SK-N-SH (cell line): Measurements from ENCODE around the gene USP32. TPM values are rescaled to one million over a fixed set of nuclear protein-coding genes. Genes with fewer than 3 reads are reported as not detected.

Source experiments
- CTCF ChIA-PET: fragments of 300-600, 350-600 bp; formaldehyde crosslinking; extraction: SDS; loops from one replicate; lab custom pipeline; 2021; lab: Yijun Ruan, JAX
- POLR2A ChIA-PET: fragments of 350-600 bp; sonication (Branson Sonifier 250); formaldehyde crosslinking; extraction: SDS; loops from one replicate; lab custom pipeline; 2020; ENCODE audit warnings: antibody characterized with exemption, inconsistent platforms; lab: Yijun Ruan, JAX
- DNase-seq: peaks from one replicate; pipeline ENCODE4 v3.0.0; 2012
- H2AFZ ChIP-seq: fragments of 200-600 bp; sonication (generic); 2 replicates; pipeline ENCODE4 v1.8.1; 2016; ENCODE audit warnings: antibody characterized with exemption, mild to moderate bottlenecking, low read depth
- H3F3A ChIP-seq: fragments of 200-600 bp; sonication (generic); replicated peaks from 2 replicates; pipeline ENCODE3; 2016; ENCODE audit warnings: antibody characterized with exemption, mild to moderate bottlenecking; ENCODE audit not compliant: insufficient read depth
- H3K27ac ChIP-seq, 2 experiments: fragments of 200-500 bp in 1 of 2; fragments of 200-600 bp in 1 of 2; sonication (Bioruptor generic) in 1 of 2; sonication (generic), shearing (Covaris generic) in 1 of 2; 2 replicates each; pipeline versions ENCODE4 v1.5.1 to v1.6.1; 2014 to 2016; ENCODE audit warnings: low read depth in 2 of 2, inconsistent platforms in 1 of 2, low read length in 1 of 2, mild to moderate bottlenecking in 1 of 2, mixed read lengths in 1 of 2
- H3K27me3 ChIP-seq: fragments of 200-600 bp; sonication (generic), shearing (Covaris generic); 2 replicates; pipeline ENCODE4 v1.6.1; 2016; ENCODE audit warnings: mixed run types; ENCODE audit not compliant: insufficient read depth
- H3K36me3 ChIP-seq, 2 experiments: fragments of 200-500 bp in 1 of 2; fragments of 200-600 bp in 1 of 2; sonication (Bioruptor generic) in 1 of 2; sonication (generic) in 1 of 2; replicated peaks in 1 of 2; 2 replicates each; pipeline versions ENCODE3 to v1.5.1; 2014 to 2016; ENCODE audit warnings: low read length in 1 of 2, mild to moderate bottlenecking in 1 of 2; ENCODE audit not compliant: insufficient read depth in 2 of 2, control insufficient read depth in 1 of 2
- H3K4me1 ChIP-seq, 2 experiments: fragments of 200-500 bp in 1 of 2; fragments of 200-600 bp in 1 of 2; sonication (Bioruptor generic) in 1 of 2; sonication (generic), shearing (Covaris generic) in 1 of 2; 2 replicates each; pipeline versions ENCODE4 v1.5.1 to v1.6.1; 2014 to 2016; ENCODE audit warnings: low read depth in 1 of 2, low read length in 1 of 2, mixed run types in 1 of 2; ENCODE audit not compliant: insufficient read depth in 2 of 2, control insufficient read depth in 1 of 2
- H3K4me2 ChIP-seq: fragments of 200-600 bp; sonication (generic), shearing (Covaris generic); 2 replicates; pipeline ENCODE4 v1.6.1; 2017; ENCODE audit warnings: mixed run types
- H3K4me3 ChIP-seq, 2 experiments: fragments of 200-500 bp in 1 of 2; fragments of 200-600 bp in 1 of 2; sonication (Bioruptor generic) in 1 of 2; sonication (generic), shearing (Covaris generic) in 1 of 2; 2 replicates each; pipeline versions ENCODE4 v1.5.1 to v1.8.1; 2014 to 2016; ENCODE audit warnings: low read depth in 2 of 2, inconsistent platforms in 1 of 2, low read length in 1 of 2, mild to moderate bottlenecking in 1 of 2, mixed read lengths in 1 of 2, moderate library complexity in 1 of 2
- H3K79me2 ChIP-seq: fragments of 200-600 bp; sonication (generic); 2 replicates; pipeline ENCODE4 v1.8.1; 2017; ENCODE audit warnings: mild to moderate bottlenecking; ENCODE audit not compliant: insufficient read depth
- H3K9ac ChIP-seq: fragments of 200-600 bp; sonication (generic); 2 replicates; pipeline ENCODE4 v1.6.1; 2017; ENCODE audit warnings: mixed run types
- H3K9me2 ChIP-seq: fragments of 200-600 bp; sonication (generic); 2 replicates; pipeline ENCODE4 v1.6.1; 2017; ENCODE audit warnings: mixed run types
- H3K9me3 ChIP-seq: fragments of 200-600 bp; sonication (generic); 2 replicates; pipeline ENCODE4 v1.6.1; 2017; ENCODE audit warnings: mixed run types, mild to moderate bottlenecking, moderate library complexity
- H4K20me1 ChIP-seq: fragments of 200-600 bp; sonication (generic); 2 replicates; pipeline ENCODE4 v1.6.1; 2017; ENCODE audit warnings: mild to moderate bottlenecking, mixed run types; ENCODE audit not compliant: insufficient read depth
- EZH2phosphoT487 ChIP-seq: fragments of 200-600 bp; sonication (generic); IDR thresholded peaks from 2 replicates; pipeline ENCODE4 v1.6.1; 2017; ENCODE audit warnings: low read depth, mixed run types, mild to moderate bottlenecking, antibody characterized with exemption, moderate library complexity, borderline replicate concordance
- FOSL2 ChIP-seq: IDR thresholded peaks from 2 replicates; pipeline ENCODE4 v1.4.0; 2012; ENCODE audit warnings: low read depth, mild to moderate bottlenecking, moderate library complexity, borderline replicate concordance
- FOXJ3 ChIP-seq: sonication (generic); formaldehyde crosslinking; IDR thresholded peaks from 2 replicates; pipeline ENCODE4 v1.5.1; 2020; ENCODE audit warnings: mild to moderate bottlenecking, missing genetic modification reagents
- FOXM1 ChIP-seq: IDR thresholded peaks from 2 replicates; pipeline ENCODE4 v1.4.0; 2012; ENCODE audit warnings: low read depth, mild to moderate bottlenecking
- GABPA ChIP-seq: IDR thresholded peaks from 2 replicates; pipeline ENCODE4 v1.4.0; 2012; ENCODE audit warnings: low read depth, mild to moderate bottlenecking
- JUND ChIP-seq: IDR thresholded peaks from 2 replicates; pipeline ENCODE4 v1.4.0; 2012
- MEF2A ChIP-seq: IDR thresholded peaks from 2 replicates; pipeline ENCODE4 v1.4.0; 2012; ENCODE audit warnings: low read depth, borderline replicate concordance
- MXI1 ChIP-seq: IDR thresholded peaks from 2 replicates; pipeline ENCODE4 v1.6.1; 2012; ENCODE audit warnings: mild to moderate bottlenecking, low read depth, low read length, improper control_type of control experiment
- RFX5 ChIP-seq: IDR thresholded peaks from 2 replicates; pipeline ENCODE4 v1.6.1; 2012; ENCODE audit warnings: mild to moderate bottlenecking, improper control_type of control experiment, low read length
- RXRA ChIP-seq: IDR thresholded peaks from 2 replicates; pipeline ENCODE4 v1.4.0; 2012; ENCODE audit warnings: low read depth, mild to moderate bottlenecking, borderline replicate concordance
- SMC3 ChIP-seq: IDR thresholded peaks from 2 replicates; pipeline ENCODE4 v1.6.1; 2012; ENCODE audit warnings: low read depth, low read length, improper control_type of control experiment
- TEAD4 ChIP-seq: IDR thresholded peaks from 2 replicates; pipeline ENCODE4 v1.4.0; 2012; ENCODE audit warnings: mild to moderate bottlenecking, borderline replicate concordance; ENCODE audit not compliant: insufficient read depth
- YY1 ChIP-seq: IDR thresholded peaks from 2 replicates; pipeline ENCODE4 v1.4.0; 2012; ENCODE audit warnings: low read depth, mild to moderate bottlenecking
- WGBS: methylation state at CpG from one replicate; pipeline ENCODE4 v1.1.6; 2017; ENCODE audit warnings: low lambda C conversion rate; 5-methylcytosine and 5-hydroxymethylcytosine counted together
- polyA plus RNA-seq, 3 experiments: library from polyadenylated mRNA; depleted of rRNA; stranded (reverse); fragments of >200 nt; gene quantifications; 2 replicates each; pipeline ENCODE4 v1.2.3, GENCODE V29; 2012
- TF ChIP-seq, protein P1 (sequence below): IDR thresholded peaks from 2 replicates; pipeline ENCODE4 v1.4.0; 2012; ENCODE audit warnings: low read depth
- TF ChIP-seq, protein P2 (sequence below): IDR thresholded peaks from 2 replicates; pipeline ENCODE4 v1.6.1; 2012; ENCODE audit warnings: mild to moderate bottlenecking, low read depth, low read length, moderate library complexity
- TF ChIP-seq, protein P3 (sequence below): IDR thresholded peaks from 2 replicates; pipeline ENCODE4 v1.4.0; 2012; ENCODE audit warnings: low read depth, borderline replicate concordance
- TF ChIP-seq, protein P4 (sequence below): IDR thresholded peaks from 2 replicates; pipeline ENCODE4; 2012
- TF ChIP-seq, protein P5 (sequence below): fragments of 150-350 bp; IDR thresholded peaks from 2 replicates; pipeline ENCODE4 v1.6.1; 2017; ENCODE audit warnings: antibody characterized with exemption, low read length, low read depth, borderline replicate concordance

The USP32 gene
- polyA plus RNA-seq, 1 of the 3 experiments (the other 2 are of a cell fraction): 25.6 TPM

DNA sequence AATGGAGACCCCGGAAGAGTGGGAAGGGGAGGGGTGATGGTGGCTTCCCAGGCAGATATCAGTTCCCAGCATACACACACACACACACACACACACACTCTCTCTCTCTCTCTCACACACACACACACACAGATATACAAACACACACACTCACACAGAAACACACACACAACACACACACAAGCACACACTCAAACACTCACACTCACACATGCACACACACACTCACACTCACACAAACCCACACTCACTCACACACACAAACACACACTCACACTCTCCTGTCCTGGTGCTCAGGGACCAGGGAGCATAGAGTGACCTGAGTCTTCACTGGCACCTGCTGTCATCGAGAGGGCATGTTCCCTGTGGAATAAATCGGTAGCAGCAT, 236.5 kb downstream of the USP32 start:
- Histone ChIP-seq H3K9me3 (no peaks in the 10 kb centered on the region), H3K4me1 (peaks cover 5 to 11% of the 10 kb centered on the region in 2 experiments; a peak in 2 of 4 replicates), H2AFZ (no peak overlapping the region), H3K36me3 (no peaks in the 10 kb centered on the region), H3K27me3 (peaks cover 14% of the 10 kb centered on the region), H4K20me1 (no peaks in the 10 kb centered on the region), H3K4me3 (no peak overlapping the region), H3K9ac (no peak overlapping the region), H3K27ac (no peak overlapping the region), H3F3A (no peaks in the 10 kb centered on the region), H3K79me2 (no peaks in the 10 kb centered on the region), H3K4me2 (no peak overlapping the region), H3K9me2 (no peaks in the 10 kb centered on the region)
- DNase-seq: no peak
- ChIA-PET CTCF (interaction anchor here (0.8 kb wide), 1 partner anchor 26 kb away, joined by 3 read pairs; no protein-coding TSS in a partner anchor), POLR2A (no interaction called here)
- TF ChIP-seq, protein P1, sequence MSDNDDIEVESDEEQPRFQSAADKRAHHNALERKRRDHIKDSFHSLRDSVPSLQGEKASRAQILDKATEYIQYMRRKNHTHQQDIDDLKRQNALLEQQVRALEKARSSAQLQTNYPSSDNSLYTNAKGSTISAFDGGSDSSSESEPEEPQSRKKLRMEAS: no peak
- TF ChIP-seq MEF2A: no peak
- no peak for TF ChIP-seq RFX5
- TF ChIP-seq FOXJ3 (CRISPR knock-in tag): no peak
- TF ChIP-seq GABPA: no peak
- TF ChIP-seq, protein P2, sequence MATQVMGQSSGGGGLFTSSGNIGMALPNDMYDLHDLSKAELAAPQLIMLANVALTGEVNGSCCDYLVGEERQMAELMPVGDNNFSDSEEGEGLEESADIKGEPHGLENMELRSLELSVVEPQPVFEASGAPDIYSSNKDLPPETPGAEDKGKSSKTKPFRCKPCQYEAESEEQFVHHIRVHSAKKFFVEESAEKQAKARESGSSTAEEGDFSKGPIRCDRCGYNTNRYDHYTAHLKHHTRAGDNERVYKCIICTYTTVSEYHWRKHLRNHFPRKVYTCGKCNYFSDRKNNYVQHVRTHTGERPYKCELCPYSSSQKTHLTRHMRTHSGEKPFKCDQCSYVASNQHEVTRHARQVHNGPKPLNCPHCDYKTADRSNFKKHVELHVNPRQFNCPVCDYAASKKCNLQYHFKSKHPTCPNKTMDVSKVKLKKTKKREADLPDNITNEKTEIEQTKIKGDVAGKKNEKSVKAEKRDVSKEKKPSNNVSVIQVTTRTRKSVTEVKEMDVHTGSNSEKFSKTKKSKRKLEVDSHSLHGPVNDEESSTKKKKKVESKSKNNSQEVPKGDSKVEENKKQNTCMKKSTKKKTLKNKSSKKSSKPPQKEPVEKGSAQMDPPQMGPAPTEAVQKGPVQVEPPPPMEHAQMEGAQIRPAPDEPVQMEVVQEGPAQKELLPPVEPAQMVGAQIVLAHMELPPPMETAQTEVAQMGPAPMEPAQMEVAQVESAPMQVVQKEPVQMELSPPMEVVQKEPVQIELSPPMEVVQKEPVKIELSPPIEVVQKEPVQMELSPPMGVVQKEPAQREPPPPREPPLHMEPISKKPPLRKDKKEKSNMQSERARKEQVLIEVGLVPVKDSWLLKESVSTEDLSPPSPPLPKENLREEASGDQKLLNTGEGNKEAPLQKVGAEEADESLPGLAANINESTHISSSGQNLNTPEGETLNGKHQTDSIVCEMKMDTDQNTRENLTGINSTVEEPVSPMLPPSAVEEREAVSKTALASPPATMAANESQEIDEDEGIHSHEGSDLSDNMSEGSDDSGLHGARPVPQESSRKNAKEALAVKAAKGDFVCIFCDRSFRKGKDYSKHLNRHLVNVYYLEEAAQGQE: no peak
- TF ChIP-seq TEAD4: no peak
- TF ChIP-seq JUND: no peak
- no peak for TF ChIP-seq SMC3
- no peak for TF ChIP-seq EZH2phosphoT487
- no peak for TF ChIP-seq YY1
- no peak for TF ChIP-seq RXRA
- TF ChIP-seq, protein P3, sequence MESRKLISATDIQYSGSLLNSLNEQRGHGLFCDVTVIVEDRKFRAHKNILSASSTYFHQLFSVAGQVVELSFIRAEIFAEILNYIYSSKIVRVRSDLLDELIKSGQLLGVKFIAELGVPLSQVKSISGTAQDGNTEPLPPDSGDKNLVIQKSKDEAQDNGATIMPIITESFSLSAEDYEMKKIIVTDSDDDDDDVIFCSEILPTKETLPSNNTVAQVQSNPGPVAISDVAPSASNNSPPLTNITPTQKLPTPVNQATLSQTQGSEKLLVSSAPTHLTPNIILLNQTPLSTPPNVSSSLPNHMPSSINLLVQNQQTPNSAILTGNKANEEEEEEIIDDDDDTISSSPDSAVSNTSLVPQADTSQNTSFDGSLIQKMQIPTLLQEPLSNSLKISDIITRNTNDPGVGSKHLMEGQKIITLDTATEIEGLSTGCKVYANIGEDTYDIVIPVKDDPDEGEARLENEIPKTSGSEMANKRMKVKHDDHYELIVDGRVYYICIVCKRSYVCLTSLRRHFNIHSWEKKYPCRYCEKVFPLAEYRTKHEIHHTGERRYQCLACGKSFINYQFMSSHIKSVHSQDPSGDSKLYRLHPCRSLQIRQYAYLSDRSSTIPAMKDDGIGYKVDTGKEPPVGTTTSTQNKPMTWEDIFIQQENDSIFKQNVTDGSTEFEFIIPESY: no peak
- no peak for TF ChIP-seq FOSL2
- TF ChIP-seq, protein P4, sequence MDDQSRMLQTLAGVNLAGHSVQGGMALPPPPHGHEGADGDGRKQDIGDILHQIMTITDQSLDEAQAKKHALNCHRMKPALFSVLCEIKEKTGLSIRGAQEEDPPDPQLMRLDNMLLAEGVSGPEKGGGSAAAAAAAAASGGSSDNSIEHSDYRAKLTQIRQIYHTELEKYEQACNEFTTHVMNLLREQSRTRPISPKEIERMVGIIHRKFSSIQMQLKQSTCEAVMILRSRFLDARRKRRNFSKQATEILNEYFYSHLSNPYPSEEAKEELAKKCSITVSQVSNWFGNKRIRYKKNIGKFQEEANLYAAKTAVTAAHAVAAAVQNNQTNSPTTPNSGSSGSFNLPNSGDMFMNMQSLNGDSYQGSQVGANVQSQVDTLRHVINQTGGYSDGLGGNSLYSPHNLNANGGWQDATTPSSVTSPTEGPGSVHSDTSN: no peak
- TF ChIP-seq MXI1: no peak
- no peak for TF ChIP-seq FOXM1
- TF ChIP-seq, protein P5, sequence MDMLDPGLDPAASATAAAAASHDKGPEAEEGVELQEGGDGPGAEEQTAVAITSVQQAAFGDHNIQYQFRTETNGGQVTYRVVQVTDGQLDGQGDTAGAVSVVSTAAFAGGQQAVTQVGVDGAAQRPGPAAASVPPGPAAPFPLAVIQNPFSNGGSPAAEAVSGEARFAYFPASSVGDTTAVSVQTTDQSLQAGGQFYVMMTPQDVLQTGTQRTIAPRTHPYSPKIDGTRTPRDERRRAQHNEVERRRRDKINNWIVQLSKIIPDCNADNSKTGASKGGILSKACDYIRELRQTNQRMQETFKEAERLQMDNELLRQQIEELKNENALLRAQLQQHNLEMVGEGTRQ: no peak
- 88% methylated on average over 3 of the region's 3 CpGs for WGBS
